ENCODE data around the gene BTBD9. TPM values are rescaled to one million over a fixed set of nuclear protein-coding genes. Genes with fewer than 3 reads are reported as not detected.

BTBD9 gene
- total RNA-seq, 1 donor from 2014 or later = 10.3 TPM

DNA sequence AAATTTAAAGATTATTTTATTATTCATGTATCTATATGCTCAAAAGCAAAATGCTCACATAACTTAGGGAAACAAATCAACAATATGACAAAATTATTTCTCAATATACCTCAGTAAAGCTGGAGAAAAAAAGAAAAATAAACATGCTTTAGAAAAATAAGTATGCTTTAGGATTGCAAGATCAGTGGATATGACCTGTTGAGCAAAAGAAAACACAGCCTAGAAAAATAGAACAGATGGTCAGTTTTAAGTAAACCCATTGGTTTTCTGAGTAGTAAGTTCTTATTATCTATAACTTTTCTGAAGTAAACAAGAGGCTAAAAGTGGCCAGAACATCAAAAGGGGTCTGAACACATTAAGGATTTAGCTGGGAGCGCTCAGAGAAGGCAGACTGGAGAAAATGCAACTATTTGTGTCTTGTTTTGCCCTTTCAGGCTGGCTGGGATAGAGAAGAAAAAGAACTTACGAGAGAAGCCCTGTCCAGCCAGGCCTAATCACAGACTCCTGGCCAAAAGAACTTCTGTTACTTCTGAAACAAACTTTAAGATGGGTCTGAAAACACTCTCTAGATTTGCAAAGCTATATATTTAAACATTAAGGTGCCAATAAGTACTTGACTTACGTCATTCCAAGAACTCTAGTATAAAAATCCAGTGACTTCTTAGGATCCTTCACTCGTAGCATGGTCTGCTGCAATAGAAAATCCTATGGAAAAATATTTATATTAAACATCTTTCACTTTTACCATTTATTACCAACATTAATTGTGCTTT lies 46.7 kb upstream of the BTBD9 start:
- H3K27ac Mint-ChIP-seq (ENCODE audit: unreplicated experiment) = no peak overlapping the region
- no peak for DNase-seq (ENCODE audit: low spot score)
- no peaks in the 10 kb centered on the region for H3K9me3 Mint-ChIP-seq (ENCODE audit: unreplicated experiment)
- H3K36me3 Mint-ChIP-seq (ENCODE audit: low read depth, unreplicated experiment) = peaks cover 6% of the 10 kb centered on the region
- no peaks in the 10 kb centered on the region for H3K4me1 Mint-ChIP-seq (ENCODE audit: unreplicated experiment)
- TF ChIP-seq, protein P1, sequence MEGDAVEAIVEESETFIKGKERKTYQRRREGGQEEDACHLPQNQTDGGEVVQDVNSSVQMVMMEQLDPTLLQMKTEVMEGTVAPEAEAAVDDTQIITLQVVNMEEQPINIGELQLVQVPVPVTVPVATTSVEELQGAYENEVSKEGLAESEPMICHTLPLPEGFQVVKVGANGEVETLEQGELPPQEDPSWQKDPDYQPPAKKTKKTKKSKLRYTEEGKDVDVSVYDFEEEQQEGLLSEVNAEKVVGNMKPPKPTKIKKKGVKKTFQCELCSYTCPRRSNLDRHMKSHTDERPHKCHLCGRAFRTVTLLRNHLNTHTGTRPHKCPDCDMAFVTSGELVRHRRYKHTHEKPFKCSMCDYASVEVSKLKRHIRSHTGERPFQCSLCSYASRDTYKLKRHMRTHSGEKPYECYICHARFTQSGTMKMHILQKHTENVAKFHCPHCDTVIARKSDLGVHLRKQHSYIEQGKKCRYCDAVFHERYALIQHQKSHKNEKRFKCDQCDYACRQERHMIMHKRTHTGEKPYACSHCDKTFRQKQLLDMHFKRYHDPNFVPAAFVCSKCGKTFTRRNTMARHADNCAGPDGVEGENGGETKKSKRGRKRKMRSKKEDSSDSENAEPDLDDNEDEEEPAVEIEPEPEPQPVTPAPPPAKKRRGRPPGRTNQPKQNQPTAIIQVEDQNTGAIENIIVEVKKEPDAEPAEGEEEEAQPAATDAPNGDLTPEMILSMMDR (IDR thresholded peaks at IDR 0.05; ENCODE audit: unreplicated experiment) = no peak
- H3K4me3 Mint-ChIP-seq (ENCODE audit: unreplicated experiment) = no peak overlapping the region
- H3K27me3 Mint-ChIP-seq (ENCODE audit: unreplicated experiment) = no peaks in the 10 kb centered on the region

DNA sequence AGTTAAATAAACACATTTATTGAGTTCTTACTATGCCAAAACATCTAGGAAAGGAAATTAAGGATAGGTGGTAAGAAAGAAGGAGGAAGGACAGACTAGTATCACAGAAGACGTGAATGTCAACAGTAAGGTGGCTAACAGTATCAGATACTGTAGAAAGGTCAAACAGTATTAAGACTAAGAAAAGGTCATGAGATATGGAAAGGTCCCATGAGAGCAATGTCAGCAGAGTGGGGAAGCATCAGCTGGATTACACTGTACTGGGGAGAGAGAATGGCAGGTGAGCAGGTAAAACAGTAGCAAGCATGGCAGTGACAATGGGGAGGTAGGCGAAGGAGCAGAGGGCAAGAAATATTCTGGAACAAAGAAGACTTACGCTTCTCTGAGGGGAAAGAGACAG lies 45.2 kb upstream of the BTBD9 start:
- no peak for DNase-seq (ENCODE audit: low spot score)
- H3K9me3 Mint-ChIP-seq (ENCODE audit: unreplicated experiment) = no peaks in the 10 kb centered on the region
- no peak overlapping the region for H3K27ac Mint-ChIP-seq (ENCODE audit: unreplicated experiment)
- no peaks in the 10 kb centered on the region for H3K4me1 Mint-ChIP-seq (ENCODE audit: unreplicated experiment)
- no peaks in the 10 kb centered on the region for H3K27me3 Mint-ChIP-seq (ENCODE audit: unreplicated experiment)
- TF ChIP-seq, protein P1 (IDR thresholded peaks at IDR 0.05; ENCODE audit: unreplicated experiment) = no peak
- H3K4me3 Mint-ChIP-seq (ENCODE audit: unreplicated experiment) = no peak overlapping the region
- peaks cover 6% of the 10 kb centered on the region for H3K36me3 Mint-ChIP-seq (ENCODE audit: low read depth, unreplicated experiment)

DNA sequence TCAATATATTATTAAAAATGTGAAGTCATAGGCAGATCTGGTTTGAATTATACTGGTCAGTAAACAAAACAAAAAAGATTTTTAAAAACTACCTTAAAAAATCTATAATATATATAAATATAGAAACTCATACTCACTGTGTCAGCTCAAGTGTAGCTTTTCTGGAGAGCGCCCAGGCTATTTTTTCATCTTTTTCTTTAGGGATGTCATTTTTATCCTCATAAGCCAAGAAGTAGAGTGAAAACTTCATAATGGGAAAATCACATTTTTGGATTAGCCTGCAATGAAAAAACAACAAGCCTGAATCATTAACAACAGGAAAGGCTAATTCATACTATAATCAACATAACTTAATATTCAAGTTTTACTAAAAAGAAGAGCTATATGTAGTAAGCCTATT lies 44.5 kb upstream of the BTBD9 start:
- TF ChIP-seq, protein P1 (IDR thresholded peaks at IDR 0.05; ENCODE audit: unreplicated experiment) = no peak

DNA sequence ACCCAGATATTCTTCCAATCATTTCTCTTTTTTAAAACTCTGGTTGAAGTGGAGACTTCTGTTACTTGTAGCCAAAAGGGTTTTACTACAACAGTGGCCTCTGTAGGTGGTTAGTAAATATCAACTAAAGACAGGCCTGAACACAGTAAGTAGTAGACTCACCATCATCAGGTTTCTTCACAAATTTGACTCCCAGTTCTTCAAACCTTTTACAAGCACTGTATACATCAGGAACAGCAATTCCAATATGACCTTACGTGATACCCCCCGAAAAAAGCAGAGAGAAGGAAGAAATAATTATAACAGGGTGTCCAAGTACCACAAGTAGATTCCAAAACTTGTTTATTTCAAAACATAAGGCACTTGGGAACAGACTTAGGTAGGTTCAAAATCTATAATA lies 42.1 kb upstream of the BTBD9 start:
- H3K27me3 Mint-ChIP-seq (ENCODE audit: unreplicated experiment) = no peaks in the 10 kb centered on the region
- DNase-seq (ENCODE audit: low spot score) = no peak
- no peak overlapping the region for H3K4me3 Mint-ChIP-seq (ENCODE audit: unreplicated experiment)
- H3K9me3 Mint-ChIP-seq (ENCODE audit: unreplicated experiment) = no peaks in the 10 kb centered on the region
- peaks cover 17% of the 10 kb centered on the region for H3K36me3 Mint-ChIP-seq (ENCODE audit: low read depth, unreplicated experiment)
- H3K4me1 Mint-ChIP-seq (ENCODE audit: unreplicated experiment) = peaks cover 5% of the 10 kb centered on the region
- TF ChIP-seq, protein P1 (IDR thresholded peaks at IDR 0.05; ENCODE audit: unreplicated experiment) = no peak
- no peak overlapping the region for H3K27ac Mint-ChIP-seq (ENCODE audit: unreplicated experiment)

More for the DNA sequence above, 44.5 kb upstream of the BTBD9 start:
- Mint-ChIP-seq H3K36me3 (ENCODE audit: low read depth, unreplicated experiment) (peaks cover 6% of the 10 kb centered on the region), H3K4me1 (ENCODE audit: unreplicated experiment) (no peaks in the 10 kb centered on the region), H3K27me3 (ENCODE audit: unreplicated experiment) (no peaks in the 10 kb centered on the region), H3K27ac (ENCODE audit: unreplicated experiment) (no peak overlapping the region), H3K4me3 (ENCODE audit: unreplicated experiment) (no peak overlapping the region), H3K9me3 (ENCODE audit: unreplicated experiment) (no peaks in the 10 kb centered on the region)
- DNase-seq (ENCODE audit: low spot score) = no peak

DNA sequence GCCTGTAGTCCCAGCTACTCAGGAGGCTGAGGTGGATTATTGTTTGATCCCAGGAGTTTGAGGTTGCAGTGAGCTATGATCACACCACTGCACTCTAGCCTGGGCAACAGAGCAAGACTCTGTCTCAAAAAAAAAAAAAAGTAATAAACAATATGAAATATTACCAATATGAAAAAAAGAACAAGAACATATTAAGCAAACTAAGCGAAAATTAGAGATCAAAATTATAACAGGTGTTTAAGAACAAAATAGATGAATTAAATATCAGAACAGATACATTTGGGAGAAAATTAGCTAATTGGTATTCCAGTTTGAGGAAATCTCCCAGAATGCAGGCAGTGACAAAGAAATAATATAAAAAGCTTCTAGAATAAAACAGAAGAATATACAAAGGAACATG lies 39.9 kb upstream of the BTBD9 start:
- Mint-ChIP-seq H3K9me3 (ENCODE audit: unreplicated experiment) (no peaks in the 10 kb centered on the region), H3K4me1 (ENCODE audit: unreplicated experiment) (peaks cover 5% of the 10 kb centered on the region), H3K36me3 (ENCODE audit: low read depth, unreplicated experiment) (peaks cover 36% of the 10 kb centered on the region), H3K27ac (ENCODE audit: unreplicated experiment) (no peak overlapping the region), H3K4me3 (ENCODE audit: unreplicated experiment) (no peak overlapping the region), H3K27me3 (ENCODE audit: unreplicated experiment) (no peaks in the 10 kb centered on the region)
- TF ChIP-seq, protein P1 (IDR thresholded peaks at IDR 0.05; ENCODE audit: unreplicated experiment) = no peak
- DNase-seq (ENCODE audit: low spot score) = no peak

Data from endothelial cell (in vitro differentiated cells).